PC-3 (cell line): ENCODE measurements around the gene GIPC1. TPM values are rescaled to one million over a fixed set of nuclear protein-coding genes. Genes with fewer than 3 reads are reported as not detected.

Experiments
- ATAC-seq: fragments of 200-7000 bp; cut with Tn5 transposase; 2 replicates; pipeline ENCODE4 v1.9.1; 2020; ENCODE audit warnings: mild to moderate bottlenecking, moderate library complexity
- BruUV-seq: library from RNA; stranded (reverse); fragments of 400-500 nt; replicated peaks from 2 replicates; lab custom pipeline; 2021; lab: Mats Ljungman, UMichigan
- CTCF ChIA-PET: fragments of 300-600 bp; sonication (Branson Sonifier 250); formaldehyde crosslinking; loops from one replicate; lab custom pipeline; 2022; ENCODE audit warnings: antibody characterized with exemption; lab: Charles Lee
- POLR2A ChIA-PET: fragments of 300-600 bp; sonication (Branson Sonifier 250); formaldehyde crosslinking; loops from one replicate; lab custom pipeline; 2022; ENCODE audit warnings: antibody characterized with exemption; ENCODE audit not compliant: unreplicated experiment; lab: Charles Lee
- DNase-seq: peaks from one replicate; pipeline ENCODE4 v3.0.0-alpha.2; 2015
- H2AFZ ChIP-seq: fragments of 300-600 bp; sonication (generic); 2 replicates; pipeline ENCODE4 v1.6.0; 2016; ENCODE audit warnings: antibody characterized with exemption, low read length
- H3F3A ChIP-seq: fragments of 300-600 bp; sonication (generic); one replicate; pipeline ENCODE4 v1.6.0; 2017; ENCODE audit warnings: antibody characterized with exemption, low read length, control low read depth, mild to moderate bottlenecking; ENCODE audit not compliant: unreplicated experiment
- H3K27ac ChIP-seq: fragments of 300-600 bp; sonication (generic); 2 replicates; pipeline ENCODE4 v1.5.1; 2016; ENCODE audit warnings: mild to moderate bottlenecking, low read length
- H3K27me3 ChIP-seq: fragments of 300-600 bp; sonication (generic); 2 replicates; pipeline ENCODE4 v1.6.1; 2016; ENCODE audit warnings: low read length, mixed read lengths
- H3K36me3 ChIP-seq: fragments of 300-600 bp; sonication (generic); 2 replicates; pipeline ENCODE4 v1.6.1; 2016; ENCODE audit warnings: low read depth, mixed run types, low read length, mixed read lengths
- H3K4me1 ChIP-seq: fragments of 300-600 bp; sonication (generic); 2 replicates; pipeline ENCODE4 v1.5.1; 2016; ENCODE audit warnings: low read length; ENCODE audit not compliant: insufficient read depth
- H3K4me2 ChIP-seq: fragments of 300-600 bp; sonication (generic); 2 replicates; pipeline ENCODE4 v1.6.0; 2016; ENCODE audit warnings: low read length
- H3K4me3 ChIP-seq: fragments of 300-600 bp; sonication (generic); 2 replicates; pipeline ENCODE4 v1.5.1; 2016; ENCODE audit warnings: mild to moderate bottlenecking, low read length, mixed read lengths
- H3K79me2 ChIP-seq: fragments of 300-600 bp; sonication (generic); 2 replicates; pipeline ENCODE4 v1.6.1; 2017; ENCODE audit warnings: low read length, mixed read lengths
- H3K9ac ChIP-seq: fragments of 300-600 bp; sonication (generic); 2 replicates; pipeline ENCODE4 v1.6.0; 2016; ENCODE audit warnings: mild to moderate bottlenecking, low read length
- H3K9me2 ChIP-seq: fragments of 300-600 bp; sonication (generic); replicated peaks from 2 replicates; pipeline ENCODE4 v1.6.1; 2016; ENCODE audit warnings: mixed run types, low read length, mixed read lengths
- H3K9me3 ChIP-seq: fragments of 300-600 bp; sonication (generic); 2 replicates; pipeline ENCODE4 v1.6.1; 2016; ENCODE audit warnings: low read length, mixed read lengths
- H4K20me1 ChIP-seq: fragments of 300-600 bp; sonication (generic); 2 replicates; pipeline ENCODE4 v1.6.1; 2016; ENCODE audit warnings: low read length, mixed read lengths
- CTCF ChIP-seq: fragments of 300-600 bp; sonication (generic); conservative IDR thresholded peaks from 2 replicates; pipeline ENCODE4 v1.5.1; 2017; ENCODE audit warnings: antibody characterized with exemption, low read depth, mild to moderate bottlenecking, low read length
- EZH2 ChIP-seq: fragments of 300-600 bp; sonication (generic); IDR thresholded peaks from one replicate; pipeline ENCODE4 v1.6.1; 2017; ENCODE audit warnings: antibody characterized with exemption, mild to moderate bottlenecking, low read length; ENCODE audit not compliant: unreplicated experiment
- EZH2phosphoT487 ChIP-seq: fragments of 300-600 bp; sonication (generic); IDR thresholded peaks from 2 replicates; pipeline ENCODE4 v1.6.1; 2018; ENCODE audit warnings: mild to moderate bottlenecking, antibody characterized with exemption, low read length, borderline replicate concordance
- intact Hi-C: fragments of 100-400 bp; cut with micrococcal nuclease; formaldehyde crosslinking; loops from 2 replicates; pipeline ENCODE4 v1.9.0; 2023
- total RNA-seq: library from RNA; depleted of rRNA; stranded (reverse); fragments of >200 nt; gene quantifications from 2 replicates; pipeline ENCODE4 v1.2.3, GENCODE V29; 2014

GIPC1 gene
- total RNA-seq, 1 experiment from 2014 or later: 538 TPM

- intact Hi-C loops: loop anchor here (1.0 to 2.0 kb wide), 2 partner anchors 9 to 29 kb away; no protein-coding TSS in a partner anchor
- BruUV-seq: no TSS peak
- Histone ChIP-seq H3K4me1 (peaks cover 50% of the 10 kb centered on the region), H3K4me2 (peak overlapping the region; percentile 98), H3K4me3 (peak overlapping the region; percentile 96), H3K9me3 (no peaks in the 10 kb centered on the region), H4K20me1 (peaks cover 39% of the 10 kb centered on the region), H3K79me2 (peaks cover 46% of the 10 kb centered on the region), H2AFZ (no peak overlapping the region), H3K27me3 (no peaks in the 10 kb centered on the region), H3K36me3 (peaks cover 38% of the 10 kb centered on the region), H3F3A (peaks cover 31% of the 10 kb centered on the region), H3K9ac (peak overlapping the region; percentile 92), H3K27ac (no peak overlapping the region), H3K9me2 (no peaks in the 10 kb centered on the region)
- TF ChIP-seq EZH2: no peak
- no peak for TF ChIP-seq CTCF
- no peak for TF ChIP-seq EZH2phosphoT487
- CTCF ChIA-PET: no interaction called here
- ATAC-seq (no peak), DNase-seq (no peak)
- POLR2A ChIA-PET: no interaction called here
These were observed 19.6 kb upstream of the GIPC1 start for GRCh38 chr19:14515501-14516047.

DNA sequence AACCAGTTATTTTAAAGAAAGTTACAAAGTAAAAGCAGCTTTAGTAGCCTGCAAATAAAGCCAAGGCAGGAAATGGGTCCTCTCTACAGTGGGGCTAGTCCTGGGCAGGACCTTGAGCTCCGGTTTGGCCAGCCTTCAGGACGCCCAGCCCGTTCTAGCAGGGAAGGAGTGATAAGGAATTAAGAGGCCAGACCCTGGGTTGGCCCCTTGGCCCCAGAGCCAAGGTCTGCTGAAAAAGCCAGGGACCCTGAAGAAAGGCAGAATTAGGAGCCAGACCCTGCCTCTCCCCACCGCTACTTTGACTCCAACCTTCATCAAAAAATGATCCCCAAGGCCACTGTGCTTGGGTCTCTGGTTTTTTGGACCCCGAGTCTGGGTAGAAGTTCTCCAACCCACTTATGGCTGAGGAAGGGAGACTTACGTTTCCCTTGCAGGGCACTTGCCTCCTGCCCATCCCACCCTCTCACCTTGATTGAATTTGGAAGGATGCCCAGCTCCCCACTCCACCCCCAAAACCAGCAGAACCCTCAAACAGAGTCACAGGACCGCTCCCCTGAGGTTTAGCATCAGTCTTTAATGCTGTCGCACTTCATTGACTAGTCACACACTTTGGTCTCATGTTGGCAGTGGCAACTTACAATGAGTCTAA, 18.4 kb upstream of the GIPC1 start:
- Histone ChIP-seq H3K9me2 (no peaks in the 10 kb centered on the region), H3K27me3 (no peaks in the 10 kb centered on the region), H3K9me3 (no peaks in the 10 kb centered on the region), H3K27ac (no peak overlapping the region), H3K4me2 (peak overlapping the region; percentile 98), H4K20me1 (peaks cover 39% of the 10 kb centered on the region), H3K79me2 (peaks cover 52% of the 10 kb centered on the region), H3K36me3 (peaks cover 38% of the 10 kb centered on the region), H3K9ac (no peak overlapping the region), H3K4me1 (peaks cover 50% of the 10 kb centered on the region), H3K4me3 (no peak overlapping the region; the same call in 1 of the 2 replicates), H3F3A (peaks cover 22% of the 10 kb centered on the region), H2AFZ (no peak overlapping the region)
- POLR2A ChIA-PET: no interaction called here
- no peak for TF ChIP-seq EZH2phosphoT487
- TF ChIP-seq EZH2: no peak
- no peak for TF ChIP-seq CTCF
- no TSS peak for BruUV-seq
- no peak for DNase-seq
- intact Hi-C loops: no loop called here
- no peak for ATAC-seq
- CTCF ChIA-PET: no interaction called here
